Measurements from ENCODE around the gene TSC22D2.

Gene TSC22D2

DNA sequence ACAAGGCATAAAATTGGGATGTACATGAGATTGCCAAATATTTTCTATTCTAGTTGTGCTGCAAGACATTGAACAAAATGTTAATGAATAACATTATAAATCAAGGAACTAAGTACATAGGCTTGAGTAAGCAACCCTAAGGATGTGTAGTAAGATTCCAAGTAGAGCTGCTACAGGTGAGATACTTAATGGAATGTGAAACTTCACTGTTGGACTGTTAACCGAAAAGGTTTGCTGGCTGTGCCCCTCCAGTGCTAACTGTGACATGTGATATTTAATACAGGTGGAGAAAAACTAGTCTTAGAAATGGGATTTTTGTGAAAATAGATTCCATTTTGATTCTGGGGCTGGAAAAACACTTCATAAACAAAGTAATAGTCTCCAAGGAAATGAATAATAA, 52.4 kb downstream of the TSC22D2 start:
- Histone ChIP-seq H3K36me3 (ENCODE audit: control insufficient read depth, low read length) (peaks cover 28% of the 10 kb centered on the region), H3K9me2 (replicated peaks; ENCODE audit: control insufficient read depth, low read length) (no peaks in the 10 kb centered on the region), H3K27me3 (ENCODE audit: control insufficient read depth, low read length) (no peaks in the 10 kb centered on the region), H3K9me3 (ENCODE audit: control insufficient read depth, insufficient read depth, low read length) (no peaks in the 10 kb centered on the region), H3K79me2 (ENCODE audit: control insufficient read depth, low read length) (no peaks in the 10 kb centered on the region), H4K20me1 (ENCODE audit: control insufficient read depth, insufficient read depth, low read depth, low read length) (no peaks in the 10 kb centered on the region), H3K27ac (ENCODE audit: low read depth, low read length) (no peak overlapping the region), H3K4me3 (ENCODE audit: low read length) (no peak overlapping the region), H3K4me1 (ENCODE audit: control insufficient read depth, low read length) (no peaks in the 10 kb centered on the region), H3F3A (ENCODE audit: control insufficient read depth, insufficient read depth) (no peaks in the 10 kb centered on the region), H3K4me2 (ENCODE audit: low read length) (no peak overlapping the region)
- no peak for TF ChIP-seq EZH2phosphoT487 (IDR thresholded peaks at IDR 0.05; ENCODE audit: borderline replicate concordance, low read length)

DNA sequence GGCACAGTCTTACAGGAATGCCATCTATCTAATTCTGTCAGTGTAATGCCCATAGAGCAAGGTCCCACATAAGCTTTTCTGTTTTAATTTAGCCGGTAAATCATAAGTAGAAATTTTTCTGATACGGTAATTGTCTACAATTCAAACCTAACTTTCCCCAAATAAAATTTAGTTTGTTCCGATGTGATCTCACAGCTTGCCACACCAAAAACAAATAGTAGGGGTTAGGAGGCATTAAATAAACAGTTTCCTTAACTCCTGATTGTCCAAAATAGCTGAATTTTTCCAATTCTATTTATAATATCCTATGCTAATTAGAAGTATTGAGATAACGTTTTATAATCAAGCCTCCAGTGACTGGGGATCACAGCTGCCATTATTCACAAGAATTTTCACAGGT, 53.3 kb downstream of the TSC22D2 start:
- no peak overlapping the region for H3K4me2 ChIP-seq (ENCODE audit: low read length)

DNA sequence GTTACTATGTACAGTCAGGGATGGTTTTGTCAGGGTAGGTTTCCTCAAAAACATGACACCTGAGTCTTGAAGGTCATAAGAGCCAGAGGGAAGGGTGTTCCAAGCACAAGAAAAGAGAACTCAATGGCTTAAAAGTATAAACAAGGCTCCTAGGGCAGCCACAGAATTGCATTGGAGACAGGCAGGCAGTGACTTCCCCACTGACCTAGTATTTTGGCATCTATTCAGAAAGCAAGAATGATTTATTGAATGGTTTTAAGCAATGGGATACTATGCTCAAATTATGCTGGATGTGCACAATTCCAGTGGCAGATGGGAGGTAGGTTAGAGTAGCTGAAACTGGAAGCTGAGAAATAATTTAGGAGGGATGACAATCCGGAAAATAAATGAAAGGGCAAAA, 54.0 kb downstream of the TSC22D2 start:
- H3K36me3 ChIP-seq (ENCODE audit: control insufficient read depth, low read length): peaks cover 25% of the 10 kb centered on the region
- no peak for TF ChIP-seq EZH2phosphoT487 (IDR thresholded peaks at IDR 0.05; ENCODE audit: borderline replicate concordance, low read length)
- TF ChIP-seq, protein P1, sequence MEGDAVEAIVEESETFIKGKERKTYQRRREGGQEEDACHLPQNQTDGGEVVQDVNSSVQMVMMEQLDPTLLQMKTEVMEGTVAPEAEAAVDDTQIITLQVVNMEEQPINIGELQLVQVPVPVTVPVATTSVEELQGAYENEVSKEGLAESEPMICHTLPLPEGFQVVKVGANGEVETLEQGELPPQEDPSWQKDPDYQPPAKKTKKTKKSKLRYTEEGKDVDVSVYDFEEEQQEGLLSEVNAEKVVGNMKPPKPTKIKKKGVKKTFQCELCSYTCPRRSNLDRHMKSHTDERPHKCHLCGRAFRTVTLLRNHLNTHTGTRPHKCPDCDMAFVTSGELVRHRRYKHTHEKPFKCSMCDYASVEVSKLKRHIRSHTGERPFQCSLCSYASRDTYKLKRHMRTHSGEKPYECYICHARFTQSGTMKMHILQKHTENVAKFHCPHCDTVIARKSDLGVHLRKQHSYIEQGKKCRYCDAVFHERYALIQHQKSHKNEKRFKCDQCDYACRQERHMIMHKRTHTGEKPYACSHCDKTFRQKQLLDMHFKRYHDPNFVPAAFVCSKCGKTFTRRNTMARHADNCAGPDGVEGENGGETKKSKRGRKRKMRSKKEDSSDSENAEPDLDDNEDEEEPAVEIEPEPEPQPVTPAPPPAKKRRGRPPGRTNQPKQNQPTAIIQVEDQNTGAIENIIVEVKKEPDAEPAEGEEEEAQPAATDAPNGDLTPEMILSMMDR (IDR thresholded peaks at IDR 0.05; ENCODE audit: low read depth, low read length, poor library complexity, severe bottlenecking): no peak
- H4K20me1 ChIP-seq (ENCODE audit: control insufficient read depth, insufficient read depth, low read depth, low read length): no peaks in the 10 kb centered on the region
- no peak overlapping the region for H3K4me2 ChIP-seq (ENCODE audit: low read length)
- H3F3A ChIP-seq (ENCODE audit: control insufficient read depth, insufficient read depth): no peaks in the 10 kb centered on the region
- no peaks in the 10 kb centered on the region for H3K4me1 ChIP-seq (ENCODE audit: control insufficient read depth, low read length)
- H3K9me3 ChIP-seq (ENCODE audit: control insufficient read depth, insufficient read depth, low read length): no peaks in the 10 kb centered on the region
- no peaks in the 10 kb centered on the region for H3K79me2 ChIP-seq (ENCODE audit: control insufficient read depth, low read length)
- no peaks in the 10 kb centered on the region for H3K27me3 ChIP-seq (ENCODE audit: control insufficient read depth, low read length)
- H3K9me2 ChIP-seq (replicated peaks; ENCODE audit: control insufficient read depth, low read length): no peaks in the 10 kb centered on the region
- H3K27ac ChIP-seq (ENCODE audit: low read depth, low read length): no peak overlapping the region
- H3K4me3 ChIP-seq (ENCODE audit: low read length): no peak overlapping the region

More for the DNA sequence above, 53.3 kb downstream of the TSC22D2 start:
- Histone ChIP-seq H3K27ac (ENCODE audit: low read depth, low read length) (no peak overlapping the region), H3K4me3 (ENCODE audit: low read length) (no peak overlapping the region), H3K4me1 (ENCODE audit: control insufficient read depth, low read length) (no peaks in the 10 kb centered on the region), H4K20me1 (ENCODE audit: control insufficient read depth, insufficient read depth, low read depth, low read length) (no peaks in the 10 kb centered on the region), H3F3A (ENCODE audit: control insufficient read depth, insufficient read depth) (no peaks in the 10 kb centered on the region), H3K79me2 (ENCODE audit: control insufficient read depth, low read length) (no peaks in the 10 kb centered on the region), H3K36me3 (ENCODE audit: control insufficient read depth, low read length) (peaks cover 28% of the 10 kb centered on the region), H3K9me3 (ENCODE audit: control insufficient read depth, insufficient read depth, low read length) (no peaks in the 10 kb centered on the region), H3K27me3 (ENCODE audit: control insufficient read depth, low read length) (no peaks in the 10 kb centered on the region), H3K9me2 (replicated peaks; ENCODE audit: control insufficient read depth, low read length) (no peaks in the 10 kb centered on the region)
- no peak for TF ChIP-seq EZH2phosphoT487 (IDR thresholded peaks at IDR 0.05; ENCODE audit: borderline replicate concordance, low read length)
- TF ChIP-seq, protein P1 (IDR thresholded peaks at IDR 0.05; ENCODE audit: low read depth, low read length, poor library complexity, severe bottlenecking): no peak

DNA sequence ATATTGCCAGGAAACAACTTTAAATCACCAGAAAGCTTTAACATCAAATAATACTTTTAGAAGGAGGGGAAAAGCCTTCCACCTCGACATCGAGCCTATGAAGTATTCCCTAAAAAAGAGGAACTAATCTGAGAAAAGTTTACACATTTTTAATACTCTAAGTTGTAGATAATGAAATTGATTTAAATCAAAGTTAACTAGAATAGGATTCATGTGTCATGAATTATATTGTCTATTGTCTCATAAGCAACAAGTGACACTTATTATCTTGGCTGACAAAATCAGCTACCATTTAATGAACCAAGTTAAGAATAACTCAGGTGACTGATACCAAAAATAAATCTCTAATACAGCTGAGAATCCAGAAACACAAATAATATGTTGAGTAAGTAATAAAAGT, 56.6 kb downstream of the TSC22D2 start:
- H3F3A ChIP-seq (ENCODE audit: control insufficient read depth, insufficient read depth): no peaks in the 10 kb centered on the region
- no peak overlapping the region for H3K4me2 ChIP-seq (ENCODE audit: low read length)
- H3K79me2 ChIP-seq (ENCODE audit: control insufficient read depth, low read length): no peaks in the 10 kb centered on the region
- H4K20me1 ChIP-seq (ENCODE audit: control insufficient read depth, insufficient read depth, low read depth, low read length): no peaks in the 10 kb centered on the region
- no peaks in the 10 kb centered on the region for H3K9me3 ChIP-seq (ENCODE audit: control insufficient read depth, insufficient read depth, low read length)
- TF ChIP-seq EZH2phosphoT487 (IDR thresholded peaks at IDR 0.05; ENCODE audit: borderline replicate concordance, low read length): no peak
- TF ChIP-seq, protein P1 (IDR thresholded peaks at IDR 0.05; ENCODE audit: low read depth, low read length, poor library complexity, severe bottlenecking): no peak
- no peak overlapping the region for H3K27ac ChIP-seq (ENCODE audit: low read depth, low read length)
- H3K9me2 ChIP-seq (replicated peaks; ENCODE audit: control insufficient read depth, low read length): no peaks in the 10 kb centered on the region
- no peak overlapping the region for H3K4me3 ChIP-seq (ENCODE audit: low read length)
- no peaks in the 10 kb centered on the region for H3K4me1 ChIP-seq (ENCODE audit: control insufficient read depth, low read length)
- 0 out of 2 replicates have a peak, but pooled peaks cover 3% of the 10 kb centered on the region for H3K36me3 ChIP-seq (ENCODE audit: control insufficient read depth, low read length)
- H3K27me3 ChIP-seq (ENCODE audit: control insufficient read depth, low read length): no peaks in the 10 kb centered on the region

All from DOHH2 (cell line).